ENCODE results near the gene SMCP. TPM values are rescaled to one million over a fixed set of nuclear protein-coding genes. Genes with fewer than 3 reads are reported as not detected.

SMCP gene
- total RNA-seq, 1 donor from 2014 or later = not detected

GRCh38 chr1:152907686-152908601 is 29.8 kb downstream of the SMCP start, which contains the start of gene IVL:
Gene IVL, plus strand, starts transcription at chr1:152908546. Its CDS starts 1,252 bp downstream, at chr1:152909798.
- H3K9me3 ChIP-seq (replicated peaks) = no peaks in the 10 kb centered on the region

GRCh38 chr1:152909206-152909605 is 31.1 kb downstream of the SMCP start:
- Histone ChIP-seq H3K36me3 (no peaks in the 10 kb centered on the region), H3K27me3 (ENCODE audit: low read depth) (peaks cover 35% of the 10 kb centered on the region), H3K9me3 (replicated peaks) (no peaks in the 10 kb centered on the region), H3K27ac (replicated peaks) (no peak overlapping the region), H3K4me3 (no peak overlapping the region), H3K4me1 (no peaks in the 10 kb centered on the region)
- no peak for DNase-seq
- TF ChIP-seq, protein P1, sequence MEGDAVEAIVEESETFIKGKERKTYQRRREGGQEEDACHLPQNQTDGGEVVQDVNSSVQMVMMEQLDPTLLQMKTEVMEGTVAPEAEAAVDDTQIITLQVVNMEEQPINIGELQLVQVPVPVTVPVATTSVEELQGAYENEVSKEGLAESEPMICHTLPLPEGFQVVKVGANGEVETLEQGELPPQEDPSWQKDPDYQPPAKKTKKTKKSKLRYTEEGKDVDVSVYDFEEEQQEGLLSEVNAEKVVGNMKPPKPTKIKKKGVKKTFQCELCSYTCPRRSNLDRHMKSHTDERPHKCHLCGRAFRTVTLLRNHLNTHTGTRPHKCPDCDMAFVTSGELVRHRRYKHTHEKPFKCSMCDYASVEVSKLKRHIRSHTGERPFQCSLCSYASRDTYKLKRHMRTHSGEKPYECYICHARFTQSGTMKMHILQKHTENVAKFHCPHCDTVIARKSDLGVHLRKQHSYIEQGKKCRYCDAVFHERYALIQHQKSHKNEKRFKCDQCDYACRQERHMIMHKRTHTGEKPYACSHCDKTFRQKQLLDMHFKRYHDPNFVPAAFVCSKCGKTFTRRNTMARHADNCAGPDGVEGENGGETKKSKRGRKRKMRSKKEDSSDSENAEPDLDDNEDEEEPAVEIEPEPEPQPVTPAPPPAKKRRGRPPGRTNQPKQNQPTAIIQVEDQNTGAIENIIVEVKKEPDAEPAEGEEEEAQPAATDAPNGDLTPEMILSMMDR (IDR thresholded peaks at IDR 0.05; ENCODE audit: borderline replicate concordance) = no peak
- intact Hi-C loops (cut with micrococcal nuclease) = no loop called here

More at GRCh38 chr1:152907686-152908601, 29.8 kb downstream of the SMCP start, which contains the start of gene IVL:
- no peak within 1 kb of the TSS for H3K4me3 ChIP-seq
- TF ChIP-seq, protein P1 (IDR thresholded peaks at IDR 0.05; ENCODE audit: borderline replicate concordance) = no peak
- intact Hi-C loops (cut with micrococcal nuclease) = no loop called here
- H3K27me3 ChIP-seq (ENCODE audit: low read depth) = peaks cover 47% of the 10 kb centered on the region
- DNase-seq = no peak
- H3K4me1 ChIP-seq = no peaks in the 10 kb centered on the region
- H3K36me3 ChIP-seq = no peaks in the 10 kb centered on the region
- H3K27ac ChIP-seq (replicated peaks) = no peak within 1 kb of the TSS

GRCh38 chr1:152912471-152912870 is 34.3 kb downstream of the SMCP start:
- Histone ChIP-seq H3K4me3 (no peak overlapping the region), H3K27ac (replicated peaks) (no peak overlapping the region), H3K9me3 (replicated peaks) (peaks cover 9% of the 10 kb centered on the region), H3K36me3 (no peaks in the 10 kb centered on the region), H3K27me3 (ENCODE audit: low read depth) (peaks cover 21% of the 10 kb centered on the region), H3K4me1 (no peaks in the 10 kb centered on the region)
- no peak for DNase-seq
- intact Hi-C loops (cut with micrococcal nuclease) = no loop called here
- TF ChIP-seq, protein P1 (IDR thresholded peaks at IDR 0.05; ENCODE audit: borderline replicate concordance) = no peak

GRCh38 chr1:152912900-152913299 is 34.8 kb downstream of the SMCP start:
- no peaks in the 10 kb centered on the region for H3K4me1 ChIP-seq
- H3K27me3 ChIP-seq (ENCODE audit: low read depth) = peaks cover 21% of the 10 kb centered on the region
- no peak overlapping the region for H3K4me3 ChIP-seq
- H3K9me3 ChIP-seq (replicated peaks) = peaks cover 9% of the 10 kb centered on the region
- intact Hi-C loops (cut with micrococcal nuclease) = no loop called here
- H3K36me3 ChIP-seq = no peaks in the 10 kb centered on the region
- no peak for DNase-seq
- TF ChIP-seq, protein P1 (IDR thresholded peaks at IDR 0.05; ENCODE audit: borderline replicate concordance) = no peak
- H3K27ac ChIP-seq (replicated peaks) = no peak overlapping the region

- intact Hi-C loops (cut with micrococcal nuclease) = no loop called here
- Histone ChIP-seq H3K4me1 (no peaks in the 10 kb centered on the region), H3K9me3 (replicated peaks) (peaks cover 9% of the 10 kb centered on the region), H3K36me3 (no peaks in the 10 kb centered on the region), H3K27me3 (ENCODE audit: low read depth) (no peaks in the 10 kb centered on the region), H3K4me3 (no peak overlapping the region), H3K27ac (replicated peaks) (no peak overlapping the region)
- no peak for DNase-seq
- TF ChIP-seq, protein P1 (IDR thresholded peaks at IDR 0.05; ENCODE audit: borderline replicate concordance) = no peak
These were observed 39.7 kb downstream of the SMCP start for GRCh38 chr1:152917794-152918193.

All from left ventricle myocardium inferior (tissue), 1 donor.